ENCODE measurements around the gene CBX7.

The CBX7 gene

DNA sequence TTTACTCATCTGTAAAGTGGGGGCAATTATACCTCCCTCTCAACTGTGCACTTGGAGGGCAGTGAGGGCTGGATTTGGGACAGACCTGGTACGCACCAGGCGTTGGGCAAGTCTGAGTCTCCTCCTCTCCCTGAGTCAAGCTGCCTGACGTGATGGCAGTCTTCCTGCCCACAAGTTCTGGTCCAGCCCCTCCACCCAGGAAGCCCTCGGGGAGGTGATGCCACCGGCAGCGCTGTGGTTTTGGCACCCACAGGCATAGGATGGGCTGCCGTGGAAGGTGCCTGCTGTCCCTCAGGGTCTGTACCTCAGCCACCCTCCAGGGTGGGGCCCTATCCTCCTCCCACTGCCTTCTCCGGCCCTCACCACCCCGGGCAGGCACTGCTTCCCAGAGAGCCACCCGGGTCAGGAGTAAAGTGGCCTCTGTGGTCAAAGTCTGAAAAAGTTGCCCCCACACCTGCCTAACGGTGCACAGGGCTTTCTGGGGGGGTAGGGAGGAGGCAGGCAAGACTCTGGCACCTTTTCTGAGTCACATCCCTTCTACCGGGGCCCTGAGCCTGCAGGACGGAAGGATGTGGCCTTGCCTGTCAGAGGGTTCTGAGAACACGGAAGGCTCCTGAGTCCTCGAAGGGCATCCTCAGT, 61.9 kb downstream of the CBX7 start:
- no peak for DNase-seq

DNA sequence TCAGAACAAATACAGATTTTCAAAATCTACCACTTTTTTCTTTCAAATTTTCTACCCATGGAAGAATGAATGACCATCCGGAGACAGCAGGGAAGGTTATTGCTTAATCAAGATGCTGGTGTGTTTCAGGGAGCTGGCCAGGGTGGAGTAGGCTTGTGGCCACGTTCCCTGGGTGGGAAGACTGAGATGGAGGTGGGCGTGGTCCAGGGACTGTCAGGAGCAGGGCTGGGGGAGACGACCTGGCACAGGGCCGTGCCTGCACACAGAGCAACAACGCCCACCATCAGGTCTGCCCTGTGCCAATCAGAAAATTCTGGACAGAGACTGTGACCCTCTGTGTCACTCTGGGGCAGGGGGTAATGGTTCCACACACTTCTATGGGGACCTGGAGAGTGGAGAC, 62.6 kb downstream of the CBX7 start:
- DNase-seq, result no peak

DNA sequence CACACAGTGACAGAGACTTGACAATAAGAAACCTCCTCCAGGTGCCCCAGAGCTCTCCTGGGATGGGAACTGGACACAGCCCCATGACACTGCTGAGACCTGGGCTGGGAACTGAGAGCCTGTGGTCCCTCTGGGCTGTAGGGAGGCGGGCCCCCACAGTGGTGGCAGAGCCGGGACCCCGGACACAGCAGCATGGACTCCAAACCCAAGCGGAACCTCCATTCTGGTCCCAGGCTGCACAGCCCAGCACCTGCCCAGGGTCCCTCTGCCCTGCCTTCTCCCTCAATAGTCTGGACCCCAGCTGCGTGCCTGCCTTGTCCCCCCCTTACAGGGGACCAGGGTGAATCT, 63.8 kb downstream of the CBX7 start:
- DNase-seq, result no peak

DNA sequence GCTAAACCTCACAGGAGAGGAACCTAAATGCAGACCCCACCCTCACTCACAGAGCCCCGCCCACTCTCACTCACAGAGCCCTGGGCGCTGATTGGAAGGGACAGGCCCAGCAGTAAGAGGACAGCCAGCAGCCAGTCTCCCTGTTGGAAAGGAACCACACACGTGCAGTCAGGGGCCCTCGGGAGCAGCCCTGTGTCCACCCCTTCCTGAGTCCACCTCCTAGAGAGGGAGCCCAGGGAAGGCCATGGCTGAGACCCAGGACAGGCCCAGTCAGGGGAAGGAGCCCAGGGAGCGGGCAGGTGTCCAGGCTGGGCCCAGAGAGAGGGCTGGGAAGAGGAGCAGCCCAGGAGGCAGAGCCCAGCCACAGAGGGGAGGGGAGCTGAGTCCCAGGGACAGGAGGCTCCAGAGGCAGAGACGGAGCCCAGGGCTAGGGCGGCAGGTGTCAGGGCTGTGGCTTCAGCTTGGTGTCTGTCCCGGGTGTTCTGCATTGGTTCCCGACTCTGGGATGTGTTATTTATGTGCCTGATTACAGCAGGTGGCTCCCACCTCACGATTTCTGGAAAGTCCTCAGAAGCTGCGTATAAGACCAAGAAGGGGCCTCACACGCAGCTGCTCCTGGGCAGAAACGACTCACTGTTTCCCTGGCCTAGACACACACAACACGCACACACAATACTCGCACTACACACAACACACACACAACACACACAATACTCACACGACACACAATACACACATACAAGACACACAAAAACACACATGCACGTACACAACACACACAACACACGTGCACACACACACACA, 64.4 kb downstream of the CBX7 start:
- no peak for DNase-seq

DNA sequence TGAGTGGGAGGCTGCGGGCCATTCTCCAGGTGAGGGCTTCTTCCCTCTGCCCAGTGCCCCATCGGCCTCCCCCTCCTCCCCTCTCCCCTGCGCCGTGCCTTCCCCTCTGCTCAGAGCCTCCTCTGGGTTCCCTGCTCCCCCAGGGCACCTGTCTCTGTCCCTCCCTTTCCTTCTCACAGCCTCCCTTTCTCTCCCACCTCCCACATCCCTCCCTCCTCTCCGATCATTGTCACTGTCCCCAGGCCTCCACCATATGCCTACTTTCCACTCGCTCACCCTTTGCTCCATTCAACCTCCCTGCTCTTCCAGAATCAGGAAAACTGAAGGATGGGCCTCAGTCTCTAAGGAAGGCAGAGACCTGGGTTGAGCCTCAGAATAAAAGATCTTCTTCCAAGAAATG, 65.4 kb downstream of the CBX7 start:
- no peak for DNase-seq

DNA sequence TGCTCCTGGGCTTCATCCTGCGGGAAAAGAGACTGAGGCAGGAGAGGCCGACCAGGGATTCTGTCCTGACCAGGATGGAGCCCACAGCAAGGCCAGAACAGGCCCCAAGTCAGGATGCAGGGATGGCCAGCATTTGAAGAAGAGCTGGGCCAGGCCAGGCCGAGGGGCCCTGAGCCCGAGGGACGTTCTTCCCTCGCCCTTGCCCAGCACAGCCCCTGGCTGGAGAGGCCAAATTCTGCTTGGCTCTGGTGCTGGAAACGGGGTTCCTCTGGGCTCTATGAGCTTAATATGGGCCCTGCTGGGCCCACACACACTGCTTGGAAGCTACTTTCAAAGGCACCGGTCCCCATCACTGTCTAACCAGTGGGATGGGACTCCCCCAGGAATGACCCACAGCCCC, 67.8 kb downstream of the CBX7 start:
- no peak for DNase-seq

DNA sequence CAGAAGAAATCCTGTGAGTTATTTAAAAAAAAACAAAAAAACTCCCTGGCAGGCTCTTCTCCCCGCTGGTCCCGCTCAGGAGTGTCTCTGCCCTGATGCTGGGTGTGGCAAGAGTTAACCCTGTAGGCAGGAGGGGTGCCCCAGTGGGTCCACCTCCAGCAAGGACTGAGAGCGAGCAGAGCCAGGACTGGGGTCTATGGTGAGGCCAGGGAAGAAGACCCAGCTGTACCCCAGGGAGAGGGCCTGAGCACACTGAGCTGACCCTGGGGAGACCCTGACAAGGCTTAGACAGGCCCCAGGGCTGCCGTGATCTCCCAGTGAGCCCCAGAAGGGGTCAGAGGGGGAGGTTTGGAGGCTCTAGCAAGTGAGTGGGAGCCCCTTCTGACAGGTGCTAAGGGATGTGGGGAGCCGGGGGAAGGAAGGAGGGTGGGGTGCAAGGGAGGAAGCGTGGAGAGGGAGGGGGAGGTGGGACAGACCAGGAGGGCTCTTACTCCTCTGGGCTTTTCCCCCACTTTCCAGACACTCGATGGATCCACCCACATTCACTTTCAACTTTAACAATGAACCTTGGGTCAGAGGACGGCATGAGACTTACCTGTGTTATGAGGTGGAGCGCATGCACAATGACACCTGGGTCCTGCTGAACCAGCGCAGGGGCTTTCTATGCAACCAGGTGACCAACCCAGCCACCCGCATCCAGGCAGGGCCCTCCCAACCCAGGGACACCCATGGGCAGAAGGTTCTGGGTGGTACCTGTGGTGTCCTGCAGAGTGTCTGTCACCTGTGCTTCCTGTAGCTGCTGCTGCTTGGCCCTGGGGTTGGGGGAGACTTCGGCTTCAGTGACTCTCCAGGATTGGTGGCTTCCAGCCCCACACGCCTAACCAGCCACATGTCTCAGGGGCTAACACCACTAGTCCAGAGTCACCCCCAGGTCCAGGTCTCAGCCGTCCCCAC, 69.0 kb downstream of the CBX7 start:
- DNase-seq, result no peak

DNA sequence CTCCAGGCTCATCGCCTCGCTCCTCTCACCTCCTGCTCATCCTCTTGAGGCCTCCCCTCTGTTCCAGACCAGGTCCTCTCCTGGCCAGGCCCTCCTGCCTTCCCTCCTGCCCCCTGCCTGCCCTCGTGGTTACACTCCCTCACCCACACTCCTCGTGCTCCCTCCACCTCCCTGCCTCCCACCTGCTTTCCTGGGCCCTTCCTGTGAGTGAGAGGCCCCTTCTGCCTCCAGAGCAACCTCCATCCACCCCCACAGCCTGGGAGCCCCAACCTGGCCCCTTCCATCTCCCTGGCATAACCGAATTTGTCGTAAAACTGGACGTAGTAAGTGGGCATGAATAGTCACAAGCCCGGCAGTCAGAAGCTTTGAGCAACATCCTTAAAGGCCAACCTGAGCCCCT, 70.9 kb downstream of the CBX7 start:
- DNase-seq, result no peak

DNA sequence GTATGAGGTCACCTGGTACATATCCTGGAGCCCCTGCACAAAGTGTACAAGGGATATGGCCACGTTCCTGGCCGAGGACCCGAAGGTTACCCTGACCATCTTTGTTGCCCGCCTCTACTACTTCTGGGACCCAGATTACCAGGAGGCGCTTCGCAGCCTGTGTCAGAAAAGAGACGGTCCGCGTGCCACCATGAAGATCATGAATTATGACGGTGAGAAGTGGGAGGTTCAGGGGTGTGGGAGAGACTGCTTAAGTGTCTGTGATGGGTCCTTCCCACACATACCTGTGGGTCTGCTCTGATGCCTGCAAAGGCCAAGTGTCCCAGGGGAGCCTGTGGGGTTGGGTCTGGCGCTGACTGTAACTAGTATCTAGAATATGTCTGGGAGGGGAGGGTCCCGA, 71.5 kb downstream of the CBX7 start:
- no peak for DNase-seq
